Endothelial cell (in vitro differentiated cells): Measurements from ENCODE around the gene SLITRK4. TPM values are rescaled to one million over a fixed set of nuclear protein-coding genes. Genes with fewer than 3 reads are reported as not detected.

Source experiments
- DNase-seq: peaks from one replicate; pipeline ENCODE4 v3.0.0; 2021; ENCODE audit warnings: low spot score
- H3K27ac Mint-ChIP-seq: one replicate; pipeline ENCODE4 v1.8.0; 2021; ENCODE audit warnings: mixed read lengths, inconsistent platforms; ENCODE audit not compliant: unreplicated experiment
- H3K27me3 Mint-ChIP-seq: one replicate; pipeline ENCODE4 v1.8.0; 2021; ENCODE audit warnings: mild to moderate bottlenecking, moderate library complexity, mixed read lengths, inconsistent platforms; ENCODE audit not compliant: unreplicated experiment
- H3K36me3 Mint-ChIP-seq: one replicate; pipeline ENCODE4 v1.8.0; 2021; ENCODE audit warnings: mild to moderate bottlenecking, low read depth, mixed read lengths, inconsistent platforms; ENCODE audit not compliant: unreplicated experiment
- H3K4me1 Mint-ChIP-seq: one replicate; pipeline ENCODE4 v1.8.0; 2021; ENCODE audit warnings: mild to moderate bottlenecking, mixed read lengths, inconsistent platforms; ENCODE audit not compliant: unreplicated experiment
- H3K4me3 Mint-ChIP-seq: one replicate; pipeline ENCODE4 v1.8.0; 2021; ENCODE audit warnings: mild to moderate bottlenecking, mixed read lengths, inconsistent platforms; ENCODE audit not compliant: unreplicated experiment
- H3K9me3 Mint-ChIP-seq: one replicate; pipeline ENCODE4 v1.8.0; 2021; ENCODE audit warnings: mixed read lengths, inconsistent platforms; ENCODE audit not compliant: unreplicated experiment
- CTCF ChIP-seq: fragments of 200-600 bp; sonication (generic); IDR thresholded peaks from one replicate; pipeline ENCODE4 v1.5.0; 2021; ENCODE audit warnings: antibody characterized with exemption; ENCODE audit not compliant: unreplicated experiment
- long read RNA-seq: library from polyadenylated mRNA; unstranded; transcript quantifications from one replicate; pipeline ENCODE4 v2.0.0, GENCODE V29; 2020; ENCODE audit not compliant: unreplicated experiment
- total RNA-seq: library from RNA; stranded (reverse); fragmentation: NEBNext Ultra II Directional; extraction: Animal tissue kit (Norgen Biotek cat#: 25700); gene quantifications from one replicate; pipeline ENCODE4 v1.2.1, GENCODE V29; 2021; ENCODE audit not compliant: unreplicated experiment

Gene SLITRK4
- 7.3 TPM for total RNA-seq
- long read RNA-seq, partial matches to known transcripts: 1 of 7 reads
- long read RNA-seq, other reads (novel, unspliced or antisense): 0 of 7 reads

- Mint-ChIP-seq H3K27me3 (peaks cover 8% of the 10 kb centered on the region), H3K9me3 (no peaks in the 10 kb centered on the region), H3K4me3 (peak within 1 kb of the TSS; percentile 97), H3K27ac (peak within 1 kb of the TSS; percentile 86), H3K4me1 (peaks cover 11% of the 10 kb centered on the region), H3K36me3 (peaks cover 4% of the 10 kb centered on the region)
- no peak for TF ChIP-seq CTCF
- DNase-seq: peak; percentile 50
Observed at GRCh38 chrX:143635915-143636314, at the start of gene SLITRK4. TSS of gene SLITRK4 (minus strand) at chrX:143636101. CDS start at chrX:143631108, 4,993 bp downstream.

- no peaks in the 10 kb centered on the region for H3K27me3 Mint-ChIP-seq
- H3K9me3 Mint-ChIP-seq: peaks cover 8% of the 10 kb centered on the region
- H3K4me1 Mint-ChIP-seq: no peaks in the 10 kb centered on the region
- no peak for TF ChIP-seq CTCF
- H3K27ac Mint-ChIP-seq: no peak overlapping the region
- no peak overlapping the region for H3K4me3 Mint-ChIP-seq
- DNase-seq: no peak
- no peaks in the 10 kb centered on the region for H3K36me3 Mint-ChIP-seq
Observed at GRCh38 chrX:143683486-143683885, 47.6 kb upstream of the SLITRK4 start.

- DNase-seq: no peak
- H3K4me3 Mint-ChIP-seq: no peak overlapping the region
- no peaks in the 10 kb centered on the region for H3K4me1 Mint-ChIP-seq
- no peak overlapping the region for H3K27ac Mint-ChIP-seq
- no peak for TF ChIP-seq CTCF
- H3K9me3 Mint-ChIP-seq: no peaks in the 10 kb centered on the region
- H3K27me3 Mint-ChIP-seq: no peaks in the 10 kb centered on the region
- no peaks in the 10 kb centered on the region for H3K36me3 Mint-ChIP-seq
Observed at GRCh38 chrX:143674926-143675325, 39.0 kb upstream of the SLITRK4 start.

- TF ChIP-seq CTCF: no peak
- H3K36me3 Mint-ChIP-seq: no peaks in the 10 kb centered on the region
- H3K9me3 Mint-ChIP-seq: no peaks in the 10 kb centered on the region
- no peak for DNase-seq
- H3K27me3 Mint-ChIP-seq: no peaks in the 10 kb centered on the region
- no peaks in the 10 kb centered on the region for H3K4me1 Mint-ChIP-seq
- no peak overlapping the region for H3K27ac Mint-ChIP-seq
- no peak overlapping the region for H3K4me3 Mint-ChIP-seq
Observed at GRCh38 chrX:143669395-143669794, 33.5 kb upstream of the SLITRK4 start.

GRCh38 chrX:143664302-143664701 is 28.4 kb upstream of the SLITRK4 start:
- H3K27ac Mint-ChIP-seq: no peak overlapping the region
- H3K36me3 Mint-ChIP-seq: no peaks in the 10 kb centered on the region
- DNase-seq: peak; percentile 2
- no peaks in the 10 kb centered on the region for H3K4me1 Mint-ChIP-seq
- TF ChIP-seq CTCF: peak; percentile 80
- H3K27me3 Mint-ChIP-seq: no peaks in the 10 kb centered on the region
- no peaks in the 10 kb centered on the region for H3K9me3 Mint-ChIP-seq
- no peak overlapping the region for H3K4me3 Mint-ChIP-seq
